ENCODE measurements around the gene PPP1R9B.

GRCh38 chr17:50161023-50161910 lies 10.8 kb upstream of the PPP1R9B start:
- TF ChIP-seq YY1 (IDR thresholded peaks at IDR 0.05; ENCODE audit: insufficient read depth, insufficient read length) (no peak), SUZ12 (IDR thresholded peaks at IDR 0.05; ENCODE audit: extremely low read depth, insufficient read depth, insufficient read length) (no peak), ZNF274 (IDR thresholded peaks at IDR 0.05; ENCODE audit: low read depth, low read length) (no peak)

Measured in NT2/D1 (cell line).